Measurements from ENCODE around the gene ASCL4. TPM values are rescaled to one million over a fixed set of nuclear protein-coding genes. Genes with fewer than 3 reads are reported as not detected.

Gene ASCL4
- total and polyA plus RNA-seq, 2 of the 13 experiments (the other 11 are each of a cell fraction or from before 2014, with no cell fraction given), result not detected

- TF ChIP-seq, protein P1, sequence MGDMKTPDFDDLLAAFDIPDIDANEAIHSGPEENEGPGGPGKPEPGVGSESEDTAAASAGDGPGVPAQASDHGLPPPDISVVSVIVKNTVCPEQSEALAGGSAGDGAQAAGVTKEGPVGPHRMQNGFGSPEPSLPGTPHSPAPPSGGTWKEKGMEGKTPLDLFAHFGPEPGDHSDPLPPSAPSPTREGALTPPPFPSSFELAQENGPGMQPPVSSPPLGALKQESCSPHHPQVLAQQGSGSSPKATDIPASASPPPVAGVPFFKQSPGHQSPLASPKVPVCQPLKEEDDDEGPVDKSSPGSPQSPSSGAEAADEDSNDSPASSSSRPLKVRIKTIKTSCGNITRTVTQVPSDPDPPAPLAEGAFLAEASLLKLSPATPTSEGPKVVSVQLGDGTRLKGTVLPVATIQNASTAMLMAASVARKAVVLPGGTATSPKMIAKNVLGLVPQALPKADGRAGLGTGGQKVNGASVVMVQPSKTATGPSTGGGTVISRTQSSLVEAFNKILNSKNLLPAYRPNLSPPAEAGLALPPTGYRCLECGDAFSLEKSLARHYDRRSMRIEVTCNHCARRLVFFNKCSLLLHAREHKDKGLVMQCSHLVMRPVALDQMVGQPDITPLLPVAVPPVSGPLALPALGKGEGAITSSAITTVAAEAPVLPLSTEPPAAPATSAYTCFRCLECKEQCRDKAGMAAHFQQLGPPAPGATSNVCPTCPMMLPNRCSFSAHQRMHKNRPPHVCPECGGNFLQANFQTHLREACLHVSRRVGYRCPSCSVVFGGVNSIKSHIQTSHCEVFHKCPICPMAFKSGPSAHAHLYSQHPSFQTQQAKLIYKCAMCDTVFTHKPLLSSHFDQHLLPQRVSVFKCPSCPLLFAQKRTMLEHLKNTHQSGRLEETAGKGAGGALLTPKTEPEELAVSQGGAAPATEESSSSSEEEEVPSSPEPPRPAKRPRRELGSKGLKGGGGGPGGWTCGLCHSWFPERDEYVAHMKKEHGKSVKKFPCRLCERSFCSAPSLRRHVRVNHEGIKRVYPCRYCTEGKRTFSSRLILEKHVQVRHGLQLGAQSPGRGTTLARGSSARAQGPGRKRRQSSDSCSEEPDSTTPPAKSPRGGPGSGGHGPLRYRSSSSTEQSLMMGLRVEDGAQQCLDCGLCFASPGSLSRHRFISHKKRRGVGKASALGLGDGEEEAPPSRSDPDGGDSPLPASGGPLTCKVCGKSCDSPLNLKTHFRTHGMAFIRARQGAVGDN (CRISPR knock-in tag; IDR thresholded peaks at IDR 0.05), result no peak
These were observed 15.1 kb upstream of the ASCL4 start (continued) for GRCh38 chr12:107759410-107759809.

DNA sequence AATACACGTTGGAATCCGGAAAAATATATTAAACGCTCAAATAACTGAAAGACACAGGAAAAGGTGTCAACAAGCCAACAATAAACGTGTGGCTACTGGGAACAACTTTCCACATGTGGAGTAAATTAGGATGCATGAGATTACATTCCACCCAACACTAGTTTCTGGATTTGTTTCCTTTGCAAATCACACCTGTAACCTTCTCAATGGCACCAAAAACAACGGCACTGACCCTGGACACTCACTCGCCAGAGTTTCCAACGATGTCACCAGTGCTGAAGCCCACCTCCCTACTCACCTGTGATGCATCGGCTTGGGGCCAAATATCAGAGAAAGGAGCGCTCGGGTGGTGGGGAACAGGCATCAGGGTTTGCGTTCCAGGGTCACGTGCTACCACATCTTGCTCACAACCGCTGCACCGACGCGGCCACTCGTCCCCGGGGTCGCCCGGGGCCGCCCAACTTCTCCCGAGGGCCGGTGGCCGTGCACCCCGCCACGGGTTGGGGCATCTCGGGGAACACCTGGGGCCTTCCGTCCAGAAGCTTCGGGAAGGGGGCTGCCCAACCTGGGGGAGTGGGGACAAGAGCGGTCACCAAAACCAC is 14.2 kb upstream of the ASCL4 start:
- H4K20me1 ChIP-seq (ENCODE audit: insufficient read depth, low read length), result peaks cover 13% of the 10 kb centered on the region; the same call in 1 of the 2 replicates
- FAIRE-seq (no peak), ATAC-seq (peak; percentile 13), DNase-seq (ENCODE audit: low spot score) (peak; percentile 19)
- peak overlapping the region; percentile 92 for H3K4me2 ChIP-seq (ENCODE audit: low read depth, low read length)
- peaks cover 5 to 30% of the 10 kb centered on the region in 2 experiments; a peak in 4 of 5 replicates for H3K36me3 ChIP-seq (replicated peaks in 1 of 2; ENCODE audit: control insufficient read depth in 1 of 2, insufficient read depth in 2 of 2, low read length in 2 of 2)
- peaks cover 32% of the 10 kb centered on the region for H3K4me1 ChIP-seq (ENCODE audit: insufficient read depth, low read length)
- ChIA-PET CTCF (ENCODE audit: low intra/inter-chr PET ratio, low total read pairs) (interaction anchor here (1.5 kb wide), 1 partner anchor 125 kb away, joined by 13 read pairs; no protein-coding TSS in a partner anchor), POLR2A (no interaction called here)
- in situ Hi-C loops (cut with HindIII; ENCODE audit: extremely low pct_ligation_motif_present, low pct_unique_long_range_greater_than_20kb) (loop anchor here (5.0 kb wide), 1 partner anchor 122 kb away; no protein-coding TSS in a partner anchor), intact Hi-C loops (cut with micrococcal nuclease; ENCODE audit: unreplicated experiment) (loop anchor here (5.0 kb wide), 1 partner anchor 73 kb away; the partner anchor contains the start of gene PWP1)
- peaks cover 0 to 1% of the 10 kb centered on the region in 2 experiments; a peak in 1 of 5 replicates for H3K27me3 ChIP-seq (ENCODE audit: control insufficient read depth in 1 of 2, insufficient read depth in 2 of 2, low read length in 2 of 2)
- peak overlapping the region; percentile 31 for H2AFZ ChIP-seq (ENCODE audit: low read length)
- no TSS peak for BruUV-seq (replicated peaks)
- peaks cover 31% of the 10 kb centered on the region for H3K79me2 ChIP-seq (ENCODE audit: insufficient read depth, low read length)
- peak overlapping the region; percentile 64 for H3K27ac ChIP-seq (ENCODE audit: extremely low read length, insufficient read depth, low read length)
- peak overlapping the region; percentile 80 to 90 (median 85) for H3K4me3 ChIP-seq (replicated peaks in 1 of 3; ENCODE audit: insufficient read depth in 1 of 3, low read depth in 2 of 3, low read length in 3 of 3)
- H3K9me3 ChIP-seq (ENCODE audit: low read length), result no peaks in the 10 kb centered on the region
- 2% methylated on average over 10 of the region's 30 CpGs for WGBS (ENCODE audit: low lambda C conversion rate)
- peak overlapping the region; percentile 88 for H3K9ac ChIP-seq (ENCODE audit: insufficient read depth, low read depth, low read length)
- no peak for TF ChIP-seq MATR3 (CRISPR knock-in tag; IDR thresholded peaks at IDR 0.05)
- no peak for TF ChIP-seq XRCC5 (optimal IDR thresholded peaks at IDR 0.05; ENCODE audit: low read length)
- TF ChIP-seq MED13 (CRISPR knock-in tag; IDR thresholded peaks at IDR 0.05), result no peak
- TF ChIP-seq ADNP (CRISPR knock-in tag; IDR thresholded peaks at IDR 0.05), result no peak
- 0 out of 2 replicates have a peak, but pooled peaks have one; percentile 2 for TF ChIP-seq RBFOX2 (IDR thresholded peaks at IDR 0.05; ENCODE audit: low read depth, low read length)
- no peak for TF ChIP-seq ZNF34 (CRISPR knock-in tag; IDR thresholded peaks at IDR 0.05; ENCODE audit: borderline replicate concordance)
- no peak for TF ChIP-seq NR2C2 (CRISPR knock-in tag; IDR thresholded peaks at IDR 0.05; ENCODE audit: borderline replicate concordance)
- TF ChIP-seq SATB2 (CRISPR knock-in tag; IDR thresholded peaks at IDR 0.05), result no peak
- no peak for TF ChIP-seq SMAD1 (CRISPR knock-in tag; IDR thresholded peaks at IDR 0.05; ENCODE audit: borderline replicate concordance, low read depth)
- TF ChIP-seq YEATS4 (CRISPR knock-in tag; IDR thresholded peaks at IDR 0.05; ENCODE audit: borderline replicate concordance), result no peak
- peak; percentile 56; the same call in 1 of the 2 replicates for TF ChIP-seq HIVEP1 (CRISPR knock-in tag; IDR thresholded peaks at IDR 0.05)
- no peak for TF ChIP-seq ZNF766 (CRISPR knock-in tag; IDR thresholded peaks at IDR 0.05; ENCODE audit: borderline replicate concordance)
- no peak for TF ChIP-seq PRDM10 (CRISPR knock-in tag; IDR thresholded peaks at IDR 0.05; ENCODE audit: low read depth)
- TF ChIP-seq ZNF75D (CRISPR knock-in tag; IDR thresholded peaks at IDR 0.05; ENCODE audit: borderline replicate concordance), result no peak
